ENCODE data around the gene WDR46. TPM values are rescaled to one million over a fixed set of nuclear protein-coding genes. Genes with fewer than 3 reads are reported as not detected.

The WDR46 gene
- total and polyA plus RNA-seq, 10 donors, result 30.5 to 101 (median 48.1) TPM

GRCh38 chr6:33301877-33302276, 12.8 kb upstream of the WDR46 start:
- H3K27me3 ChIP-seq (replicated peaks in 1 of 7), result no peaks in the 10 kb centered on the region
- peak overlapping the region in 2 of 8 donors; percentile 3 to 94 for H3K27ac ChIP-seq
- H3K4me3 ChIP-seq, result no peak overlapping the region
- WGBS, 5 donors, result 90 to 94% (median 92%) methylated on average over 3 of the region's 3 CpGs
- H3K36me3 ChIP-seq, result peaks cover 0 to 73% (median 51%) of the 10 kb centered on the region in 6 donors
- TF ChIP-seq CTCF (IDR thresholded peaks at IDR 0.05 in 8 of 11, conservative IDR thresholded peaks at IDR 0.05 in 3 of 11), result no peak
- TF ChIP-seq POLR2A (IDR thresholded peaks at IDR 0.05), result no peak
- no peak for TF ChIP-seq POLR2AphosphoS5 (IDR thresholded peaks at IDR 0.05)
- peaks cover 16 to 90% (median 70%) of the 10 kb centered on the region in 6 donors for H3K4me1 ChIP-seq
- no peaks in the 10 kb centered on the region for H3K9me3 ChIP-seq
- intact Hi-C loops (cut with DNase I; ENCODE audit: low total_unique reads), result no loop called here
- DNase-seq, result no peak

GRCh38 chr6:33299237-33299944, 10.4 kb upstream of the WDR46 start:
- peak; percentile 60 to 90 (median 81) for TF ChIP-seq CTCF (IDR thresholded peaks at IDR 0.05 in 8 of 11, conservative IDR thresholded peaks at IDR 0.05 in 3 of 11)
- peak in 2 of 3 donors; percentile 12 to 60 for TF ChIP-seq POLR2A (IDR thresholded peaks at IDR 0.05)
- peak; percentile 96 to 97 (median 97) for TF ChIP-seq POLR2AphosphoS5 (IDR thresholded peaks at IDR 0.05)
- Histone ChIP-seq H3K36me3 (peaks cover 0 to 73% (median 58%) of the 10 kb centered on the region in 6 donors), H3K9me3 (no peaks in the 10 kb centered on the region), H3K27ac (peak overlapping the region; percentile 94 to 99 (median 98)), H3K27me3 (replicated peaks in 1 of 7) (no peaks in the 10 kb centered on the region), H3K4me1 (peaks cover 10 to 90% (median 59%) of the 10 kb centered on the region in 6 donors), H3K4me3 (peak overlapping the region; percentile 66 to 88 (median 84))
- WGBS, 5 donors, result 0 to 1% (median 0%) methylated on average over 43 to 54 of the region's 54 CpGs
- intact Hi-C loops (cut with DNase I; ENCODE audit: low total_unique reads), result no loop called here
- DNase-seq, result peak; percentile 97

GRCh38 chr6:33298773-33299236, 9.8 kb upstream of the WDR46 start, which contains the start of gene RGL2:
Gene RGL2 (minus strand): TSS chr6:33298942. CDS start chr6:33298610, 332 bp downstream.
- H3K4me3 ChIP-seq, result peak within 1 kb of the TSS; percentile 66 to 88 (median 84)
- intact Hi-C loops (cut with DNase I; ENCODE audit: low total_unique reads), result no loop called here
- no peaks in the 10 kb centered on the region for H3K9me3 ChIP-seq
- TF ChIP-seq CTCF (IDR thresholded peaks at IDR 0.05 in 8 of 11, conservative IDR thresholded peaks at IDR 0.05 in 3 of 11) (no peak), POLR2A (IDR thresholded peaks at IDR 0.05) (no peak), POLR2AphosphoS5 (IDR thresholded peaks at IDR 0.05) (peak in 1 of 3 donors; percentile 47)
- WGBS, 5 donors, result 0 to 3% (median 1%) methylated on average over 30 to 34 of the region's 34 CpGs
- H3K36me3 ChIP-seq, result peaks cover 0 to 73% (median 58%) of the 10 kb centered on the region in 6 donors
- H3K27me3 ChIP-seq (replicated peaks in 1 of 7), result no peaks in the 10 kb centered on the region
- H3K27ac ChIP-seq, result peak within 1 kb of the TSS; percentile 94 to 99 (median 98)
- DNase-seq, result peak; percentile 98
- H3K4me1 ChIP-seq, result peaks cover 10 to 87% (median 55%) of the 10 kb centered on the region in 6 donors

Data from spleen (tissue), 11 donors.